ENCODE measurements around the gene CNOT2.
A peak's percentile ranks its signal among the peaks of the same experiment; 100 is the strongest.

CNOT2 gene

DNA sequence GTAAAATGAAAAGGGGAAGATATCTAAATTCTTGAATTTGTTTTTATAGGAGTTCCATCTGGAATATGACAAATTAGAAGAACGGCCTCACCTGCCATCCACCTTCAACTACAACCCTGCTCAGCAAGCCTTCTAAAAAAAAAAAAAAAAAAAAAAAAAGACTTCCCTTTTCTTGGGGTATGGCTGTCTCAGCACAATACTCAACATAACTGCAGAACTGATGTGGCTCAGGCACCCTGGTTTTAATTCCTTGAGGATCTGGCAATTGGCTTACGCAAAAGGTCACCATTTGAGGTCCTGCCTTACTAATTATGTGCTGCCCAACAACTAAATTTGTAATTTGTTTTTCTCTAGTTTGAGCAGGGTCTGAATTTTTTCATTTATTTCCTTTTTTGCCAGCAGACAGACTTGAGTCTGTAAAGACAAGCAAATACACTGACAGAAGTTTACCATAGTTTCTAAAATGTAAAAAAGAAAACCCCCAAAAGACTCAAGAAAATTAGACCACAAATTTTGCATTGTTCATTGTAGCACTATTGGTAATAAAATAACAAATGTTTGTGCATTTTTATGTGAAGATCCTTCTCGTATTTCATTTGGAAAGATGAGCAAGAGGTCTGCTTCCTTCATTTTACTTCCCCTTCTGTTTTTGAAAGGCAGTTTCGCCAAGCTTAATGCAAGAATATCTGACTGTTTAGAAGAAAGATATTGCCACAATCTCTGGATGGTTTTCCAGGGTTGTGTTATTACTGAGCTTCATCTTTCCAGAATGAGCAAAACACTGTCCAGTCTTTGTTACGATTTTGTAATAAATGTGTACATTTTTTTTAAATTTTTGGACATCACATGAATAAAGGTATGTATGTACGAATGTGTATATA is 110.8 kb downstream of the CNOT2 start:
- H3K4me3 ChIP-seq (ENCODE audit: control insufficient read depth, low read depth, low read length) = no peak overlapping the region
- TF ChIP-seq, protein P1, sequence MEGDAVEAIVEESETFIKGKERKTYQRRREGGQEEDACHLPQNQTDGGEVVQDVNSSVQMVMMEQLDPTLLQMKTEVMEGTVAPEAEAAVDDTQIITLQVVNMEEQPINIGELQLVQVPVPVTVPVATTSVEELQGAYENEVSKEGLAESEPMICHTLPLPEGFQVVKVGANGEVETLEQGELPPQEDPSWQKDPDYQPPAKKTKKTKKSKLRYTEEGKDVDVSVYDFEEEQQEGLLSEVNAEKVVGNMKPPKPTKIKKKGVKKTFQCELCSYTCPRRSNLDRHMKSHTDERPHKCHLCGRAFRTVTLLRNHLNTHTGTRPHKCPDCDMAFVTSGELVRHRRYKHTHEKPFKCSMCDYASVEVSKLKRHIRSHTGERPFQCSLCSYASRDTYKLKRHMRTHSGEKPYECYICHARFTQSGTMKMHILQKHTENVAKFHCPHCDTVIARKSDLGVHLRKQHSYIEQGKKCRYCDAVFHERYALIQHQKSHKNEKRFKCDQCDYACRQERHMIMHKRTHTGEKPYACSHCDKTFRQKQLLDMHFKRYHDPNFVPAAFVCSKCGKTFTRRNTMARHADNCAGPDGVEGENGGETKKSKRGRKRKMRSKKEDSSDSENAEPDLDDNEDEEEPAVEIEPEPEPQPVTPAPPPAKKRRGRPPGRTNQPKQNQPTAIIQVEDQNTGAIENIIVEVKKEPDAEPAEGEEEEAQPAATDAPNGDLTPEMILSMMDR (IDR thresholded peaks at IDR 0.05; ENCODE audit: control insufficient read depth, insufficient read depth, low read depth, low read length, missing control alignments) = no peak
- DNase-seq (ENCODE audit: low read depth) = no peak

DNA sequence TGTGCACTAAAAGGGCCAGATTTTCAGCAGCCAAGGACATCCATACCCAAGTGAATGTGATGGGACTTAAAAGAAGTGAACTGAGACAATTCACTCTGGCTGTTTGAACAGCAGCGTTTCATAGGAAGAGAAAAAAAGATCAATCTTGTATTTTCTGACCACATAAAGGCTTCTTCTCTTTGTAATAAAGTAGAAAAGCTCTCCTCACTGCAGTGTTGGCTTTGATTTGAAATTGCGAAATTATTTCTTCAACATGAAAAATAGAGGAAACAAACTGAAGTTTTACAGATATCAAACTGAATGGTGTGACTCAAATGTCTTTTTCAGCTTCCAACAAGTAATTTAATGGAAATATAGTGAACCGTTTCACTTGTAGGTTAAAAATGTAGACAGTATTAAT is 111.6 kb downstream of the CNOT2 start:
- no peak for DNase-seq (ENCODE audit: low read depth)
- TF ChIP-seq, protein P1 (IDR thresholded peaks at IDR 0.05; ENCODE audit: control insufficient read depth, insufficient read depth, low read depth, low read length, missing control alignments) = no peak
- no peak overlapping the region for H3K4me3 ChIP-seq (ENCODE audit: control insufficient read depth, low read depth, low read length)

- DNase-seq (ENCODE audit: low read depth) = no peak
- TF ChIP-seq, protein P1 (IDR thresholded peaks at IDR 0.05; ENCODE audit: control insufficient read depth, insufficient read depth, low read depth, low read length, missing control alignments) = no peak
- H3K4me3 ChIP-seq (ENCODE audit: control insufficient read depth, low read depth, low read length) = no peak overlapping the region
Observed at GRCh38 chr12:70355972-70356371, 112.7 kb downstream of the CNOT2 start.

DNA sequence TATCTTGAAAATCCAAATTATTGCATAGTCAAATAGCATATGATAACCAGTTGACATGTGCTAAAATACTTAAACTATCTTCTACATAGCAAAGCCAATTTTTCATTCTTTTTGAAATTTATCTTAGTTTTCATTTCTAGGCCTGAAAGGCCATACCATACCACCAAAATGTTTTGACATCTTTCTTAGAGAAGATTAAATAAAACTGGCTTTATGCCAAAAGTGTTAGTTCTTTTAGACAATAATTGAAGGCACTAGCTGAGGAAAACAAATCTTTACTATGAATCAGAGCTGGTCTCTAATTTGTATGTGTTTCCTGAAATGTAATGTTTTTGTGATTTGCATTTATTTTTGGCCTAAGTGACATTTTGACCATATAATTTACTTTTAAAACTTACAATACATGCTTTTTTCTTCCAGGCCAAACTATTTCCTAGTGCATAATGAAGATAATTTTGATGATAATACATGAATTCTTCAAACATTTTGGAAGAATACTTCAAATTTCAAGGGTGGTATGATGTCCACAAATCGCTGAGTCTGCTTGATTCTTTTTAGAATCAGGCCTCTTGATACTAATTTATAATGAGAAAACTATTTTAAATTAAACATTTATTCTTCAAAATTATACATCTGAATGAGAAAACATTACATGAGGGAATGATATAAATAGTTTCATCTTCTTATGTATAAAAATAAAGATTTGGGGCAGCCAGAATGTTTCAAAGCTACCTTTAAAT is 116.4 kb downstream of the CNOT2 start:
- DNase-seq (ENCODE audit: low read depth) = no peak
- TF ChIP-seq, protein P1 (IDR thresholded peaks at IDR 0.05; ENCODE audit: control insufficient read depth, insufficient read depth, low read depth, low read length, missing control alignments) = no peak
- no peak overlapping the region for H3K4me3 ChIP-seq (ENCODE audit: control insufficient read depth, low read depth, low read length)

DNA sequence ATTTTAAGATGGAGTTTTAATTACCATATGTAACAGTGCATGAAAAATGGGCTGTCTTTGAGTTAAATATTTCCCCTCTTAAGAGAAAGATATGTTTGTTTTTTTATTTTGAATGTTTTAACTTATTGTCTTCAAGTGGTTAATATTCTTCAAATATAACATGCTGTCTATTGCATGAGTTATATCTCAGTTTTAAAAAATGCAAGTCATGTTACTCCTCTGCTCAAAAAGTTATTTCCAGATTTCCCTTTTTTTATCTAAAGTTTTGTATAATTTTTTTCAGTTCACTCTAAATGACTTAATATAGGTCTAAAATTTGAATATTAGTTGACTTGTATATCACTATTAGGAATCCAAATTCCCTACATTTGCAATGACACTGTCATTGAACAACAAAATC is 117.0 kb downstream of the CNOT2 start:
- H3K4me3 ChIP-seq (ENCODE audit: control insufficient read depth, low read depth, low read length) = no peak overlapping the region
- no peak for DNase-seq (ENCODE audit: low read depth)
- TF ChIP-seq, protein P1 (IDR thresholded peaks at IDR 0.05; ENCODE audit: control insufficient read depth, insufficient read depth, low read depth, low read length, missing control alignments) = no peak

GRCh38 chr12:70364695-70365397 is 121.6 kb downstream of the CNOT2 start:
- peak overlapping the region; percentile 55 for H3K4me3 ChIP-seq (ENCODE audit: control insufficient read depth, low read depth, low read length)
- TF ChIP-seq, protein P1 (IDR thresholded peaks at IDR 0.05; ENCODE audit: control insufficient read depth, insufficient read depth, low read depth, low read length, missing control alignments) = no peak
- DNase-seq (ENCODE audit: low read depth) = no peak

Measured in AG09309 (cell line).